ENCODE measurements around the gene NR1D2.

- TF ChIP-seq, protein P1, sequence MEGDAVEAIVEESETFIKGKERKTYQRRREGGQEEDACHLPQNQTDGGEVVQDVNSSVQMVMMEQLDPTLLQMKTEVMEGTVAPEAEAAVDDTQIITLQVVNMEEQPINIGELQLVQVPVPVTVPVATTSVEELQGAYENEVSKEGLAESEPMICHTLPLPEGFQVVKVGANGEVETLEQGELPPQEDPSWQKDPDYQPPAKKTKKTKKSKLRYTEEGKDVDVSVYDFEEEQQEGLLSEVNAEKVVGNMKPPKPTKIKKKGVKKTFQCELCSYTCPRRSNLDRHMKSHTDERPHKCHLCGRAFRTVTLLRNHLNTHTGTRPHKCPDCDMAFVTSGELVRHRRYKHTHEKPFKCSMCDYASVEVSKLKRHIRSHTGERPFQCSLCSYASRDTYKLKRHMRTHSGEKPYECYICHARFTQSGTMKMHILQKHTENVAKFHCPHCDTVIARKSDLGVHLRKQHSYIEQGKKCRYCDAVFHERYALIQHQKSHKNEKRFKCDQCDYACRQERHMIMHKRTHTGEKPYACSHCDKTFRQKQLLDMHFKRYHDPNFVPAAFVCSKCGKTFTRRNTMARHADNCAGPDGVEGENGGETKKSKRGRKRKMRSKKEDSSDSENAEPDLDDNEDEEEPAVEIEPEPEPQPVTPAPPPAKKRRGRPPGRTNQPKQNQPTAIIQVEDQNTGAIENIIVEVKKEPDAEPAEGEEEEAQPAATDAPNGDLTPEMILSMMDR (IDR thresholded peaks at IDR 0.05), result no peak
- TF ChIP-seq POLR2AphosphoS5 (IDR thresholded peaks at IDR 0.05), result no peak
Observed at GRCh38 chr3:24020036-24020691, 75.1 kb downstream of the NR1D2 start.

Data from breast epithelium (tissue), 3 donors.